Astrocyte (in vitro differentiated cells and primary cell): ENCODE data around the gene ZNF627.

ENCODE experiments used
- EZH2 ChIP-seq: IDR thresholded peaks from 2 replicates; pipeline ENCODE4 v1.6.1; 2012; ENCODE audit warnings: mild to moderate bottlenecking, low read length, inconsistent platforms; ENCODE audit not compliant: insufficient read depth
- TF ChIP-seq, protein P1 (sequence below): IDR thresholded peaks from 2 replicates; pipeline ENCODE4 v1.5.1; 2011; ENCODE audit warnings: low read depth, mild to moderate bottlenecking, inconsistent platforms, low read length, moderate library complexity; ENCODE audit not compliant: insufficient read depth

DNA sequence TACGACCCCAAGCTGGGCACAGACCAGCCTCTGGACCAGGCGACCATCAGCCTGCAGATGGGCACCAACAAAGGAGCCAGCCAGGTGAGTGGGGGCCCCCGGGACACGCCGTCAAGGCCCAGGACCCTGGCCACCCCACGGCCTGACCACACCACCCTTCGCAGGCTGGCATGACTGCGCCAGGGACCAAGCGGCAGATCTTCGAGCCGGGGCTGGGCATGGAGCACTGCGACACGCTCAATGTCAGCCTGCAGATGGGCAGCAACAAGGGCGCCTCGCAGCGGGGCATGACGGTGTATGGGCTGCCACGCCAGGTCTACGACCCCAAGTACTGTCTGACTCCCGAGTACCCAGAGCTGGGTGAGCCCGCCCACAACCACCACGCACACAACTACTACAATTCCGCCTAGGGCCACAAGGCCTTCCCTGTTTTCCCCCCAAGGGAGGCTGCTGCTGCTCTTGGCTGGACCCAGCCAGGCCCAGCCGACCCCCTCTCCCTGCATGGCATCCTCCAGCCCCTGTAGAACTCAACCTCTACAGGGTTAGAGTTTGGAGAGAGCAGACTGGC is 47.8 kb upstream of the ZNF627 start:
- TF ChIP-seq, protein P1, sequence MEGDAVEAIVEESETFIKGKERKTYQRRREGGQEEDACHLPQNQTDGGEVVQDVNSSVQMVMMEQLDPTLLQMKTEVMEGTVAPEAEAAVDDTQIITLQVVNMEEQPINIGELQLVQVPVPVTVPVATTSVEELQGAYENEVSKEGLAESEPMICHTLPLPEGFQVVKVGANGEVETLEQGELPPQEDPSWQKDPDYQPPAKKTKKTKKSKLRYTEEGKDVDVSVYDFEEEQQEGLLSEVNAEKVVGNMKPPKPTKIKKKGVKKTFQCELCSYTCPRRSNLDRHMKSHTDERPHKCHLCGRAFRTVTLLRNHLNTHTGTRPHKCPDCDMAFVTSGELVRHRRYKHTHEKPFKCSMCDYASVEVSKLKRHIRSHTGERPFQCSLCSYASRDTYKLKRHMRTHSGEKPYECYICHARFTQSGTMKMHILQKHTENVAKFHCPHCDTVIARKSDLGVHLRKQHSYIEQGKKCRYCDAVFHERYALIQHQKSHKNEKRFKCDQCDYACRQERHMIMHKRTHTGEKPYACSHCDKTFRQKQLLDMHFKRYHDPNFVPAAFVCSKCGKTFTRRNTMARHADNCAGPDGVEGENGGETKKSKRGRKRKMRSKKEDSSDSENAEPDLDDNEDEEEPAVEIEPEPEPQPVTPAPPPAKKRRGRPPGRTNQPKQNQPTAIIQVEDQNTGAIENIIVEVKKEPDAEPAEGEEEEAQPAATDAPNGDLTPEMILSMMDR: no peak
- TF ChIP-seq EZH2: no peak
